CD4-positive, alpha-beta T cell treated with Interleukin-6 for 4 hours (primary cell): Measurements from ENCODE around the gene UTP15.

Experiments
- DNase-seq: peaks from one replicate; pipeline ENCODE4 v3.0.0-alpha.2; 2020; ENCODE audit warnings: mixed read lengths

Gene UTP15

GRCh38 chr5:73624888-73625287 is 59.3 kb downstream of the UTP15 start:
- no peak for DNase-seq

GRCh38 chr5:73625372-73625943 is 59.9 kb downstream of the UTP15 start:
- no peak for DNase-seq

- peak; percentile 23 for DNase-seq
These were observed 60.6 kb downstream of the UTP15 start, which contains the start of gene ARHGEF28 for GRCh38 chr5:73625944-73626811. Gene ARHGEF28 (plus strand): TSS chr5:73626196. CDS start chr5:73684852, 58,656 bp downstream.

GRCh38 chr5:73626814-73627313 is 61.3 kb downstream of the UTP15 start:
- DNase-seq = no peak

- no peak for DNase-seq
These were observed 63.9 kb downstream of the UTP15 start for GRCh38 chr5:73629456-73629855.

- no peak for DNase-seq
These were observed 65.2 kb downstream of the UTP15 start for GRCh38 chr5:73630765-73631164.

- no peak for DNase-seq
These were observed 66.0 kb downstream of the UTP15 start for GRCh38 chr5:73631500-73631899.
